GM12873 (cell line): Measurements from ENCODE around the gene EFNB2.

ENCODE experiments used
- CTCF ChIP-seq: IDR thresholded peaks from 2 replicates; pipeline ENCODE4 v1.5.1; 2012; ENCODE audit warnings: low read depth, mild to moderate bottlenecking, moderate library complexity, low read length, control low read depth; ENCODE audit not compliant: insufficient read depth; ENCODE audit errors: missing control alignments

EFNB2 gene

DNA sequence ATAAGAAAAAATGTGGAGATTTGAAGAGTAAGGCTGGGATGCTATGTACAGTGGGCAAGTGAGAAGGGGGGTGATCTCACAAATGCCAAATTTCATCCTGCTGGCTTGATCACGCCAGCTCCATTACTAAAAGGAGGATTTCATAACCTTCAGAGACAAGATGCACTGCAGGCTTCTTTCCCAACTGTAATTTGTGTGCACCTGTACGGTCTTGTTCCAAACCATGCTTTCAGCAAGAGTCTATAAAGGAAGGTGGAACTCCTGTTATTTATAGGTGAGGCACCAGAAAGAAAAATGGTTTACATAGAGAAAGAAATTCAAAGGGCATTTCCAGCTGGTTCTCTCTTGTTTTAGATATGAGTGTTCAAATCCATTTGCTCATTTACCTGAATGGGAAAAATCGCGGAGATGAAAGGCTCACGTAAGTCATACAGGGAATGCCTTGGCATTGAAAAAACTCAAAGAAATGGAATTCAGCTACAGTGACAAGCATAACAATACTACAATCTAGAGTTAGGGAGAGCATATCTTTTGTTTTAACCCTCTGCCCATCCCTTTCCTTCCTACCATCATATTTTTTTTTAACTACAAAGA lies 13.3 kb downstream of the EFNB2 start:
- no peak for TF ChIP-seq CTCF

DNA sequence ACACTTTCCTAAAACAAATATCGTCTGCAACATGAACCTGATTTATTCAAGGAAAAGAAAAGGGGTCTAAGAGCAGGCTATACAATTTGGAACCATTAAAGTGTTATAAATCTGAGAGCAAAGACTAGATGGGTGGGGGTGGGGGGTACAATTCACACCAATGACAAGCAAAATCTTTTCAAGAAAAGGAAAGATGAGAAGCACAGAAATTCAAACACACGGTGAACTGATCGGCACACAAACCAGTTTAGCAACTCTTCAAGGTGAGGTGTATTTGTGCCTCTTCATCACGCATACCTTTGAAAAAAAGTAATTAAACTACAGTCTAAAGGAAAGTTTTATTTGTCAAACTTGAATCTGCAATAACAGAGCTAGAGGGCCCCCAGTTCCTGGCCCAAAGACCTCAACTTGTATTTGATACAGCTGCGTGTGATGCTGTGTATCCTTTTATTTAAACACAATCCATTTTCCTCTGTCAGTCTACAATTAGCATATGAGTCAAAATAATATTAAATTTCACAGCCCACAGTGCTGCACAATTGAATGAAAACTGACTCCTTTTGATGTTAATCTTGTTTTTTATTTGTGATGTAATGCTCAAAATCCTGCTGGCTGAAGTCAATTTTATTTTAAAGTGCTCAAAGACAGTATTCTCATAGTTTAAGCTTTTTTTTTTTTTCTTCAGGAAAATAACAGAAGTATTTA lies 14.2 kb downstream of the EFNB2 start:
- TF ChIP-seq CTCF = no peak

GRCh38 chr13:106520251-106521054 lies 15.0 kb downstream of the EFNB2 start:
- TF ChIP-seq CTCF = peak; percentile 14

DNA sequence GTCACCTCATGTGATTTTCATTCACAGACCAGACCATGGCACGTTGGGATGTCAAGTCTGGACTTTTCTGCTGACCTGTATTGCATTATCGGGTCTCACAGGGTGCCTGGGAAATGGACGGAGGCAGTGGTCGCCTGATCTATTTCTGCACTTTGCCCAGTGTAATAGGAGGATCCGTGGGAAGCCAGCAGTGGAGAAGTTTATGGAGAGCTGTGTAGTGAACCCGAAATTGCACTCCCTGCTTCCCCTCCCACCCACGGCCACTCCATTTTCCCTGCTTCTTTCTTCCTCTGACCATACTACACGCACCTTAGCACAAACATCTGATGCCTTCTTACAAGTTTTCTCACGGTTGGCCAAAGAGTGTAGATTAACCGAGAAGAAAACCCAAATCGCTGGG lies 16.9 kb downstream of the EFNB2 start:
- TF ChIP-seq CTCF = no peak

DNA sequence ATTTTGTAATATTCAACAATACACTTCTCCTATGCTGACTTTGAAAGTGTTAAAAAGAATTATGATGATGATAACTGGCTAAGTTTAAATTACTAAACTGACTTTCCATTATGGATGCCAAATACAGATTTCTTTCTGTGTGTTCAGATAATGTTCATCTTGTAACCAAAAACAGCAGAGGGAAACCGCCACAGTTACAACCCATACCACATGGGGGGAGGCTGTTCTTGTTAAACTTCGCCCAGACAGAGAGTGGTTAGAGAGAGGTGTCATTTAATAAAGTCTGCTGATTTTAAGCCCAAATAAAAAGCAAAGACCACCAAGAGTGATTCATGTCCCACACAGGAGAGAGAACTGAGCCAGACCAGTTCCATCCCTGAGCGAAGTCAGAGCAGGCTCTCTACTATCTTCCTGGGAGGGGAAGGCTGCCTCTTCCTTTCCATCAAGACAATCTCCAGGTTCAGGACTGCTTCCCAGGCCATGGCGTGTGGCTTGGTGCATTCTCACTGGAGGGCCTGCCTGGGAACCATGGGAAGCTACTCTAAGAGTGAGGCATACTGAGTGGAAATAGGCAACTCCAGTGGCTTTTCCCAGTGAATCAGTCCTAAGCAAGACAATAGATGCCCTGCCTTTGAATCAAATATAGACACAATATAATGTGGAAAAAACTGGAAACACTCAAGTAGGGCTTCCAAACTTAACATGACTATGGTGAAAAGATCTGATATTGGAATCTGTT lies 18.2 kb downstream of the EFNB2 start:
- TF ChIP-seq CTCF = no peak

- no peak for TF ChIP-seq CTCF
Measured at GRCh38 chr13:106515635-106516254, 19.7 kb downstream of the EFNB2 start.
